CD14-positive monocyte (primary cell): ENCODE data around the gene SLC22A12. TPM values are rescaled to one million over a fixed set of nuclear protein-coding genes. Genes with fewer than 3 reads are reported as not detected.

Experiments used
- DNase-seq, 3 donors: peaks; one replicate each; pipeline ENCODE4 v3.0.0-alpha.2; 2011 to 2022
- H2AFZ ChIP-seq: 2 replicates; pipeline ENCODE4 v1.6.0; 2012; ENCODE audit warnings: mild to moderate bottlenecking, low read depth, low read length, inconsistent platforms; ENCODE audit not compliant: insufficient read depth, poor library complexity, severe bottlenecking
- H3K27ac ChIP-seq, 2 donors: 1 replicate in 1 of 2; 2 replicates in 1 of 2; pipeline ENCODE4 v1.5.1; 2012 to 2013; ENCODE audit warnings: low read length in 2 of 2, control low read depth in 1 of 2, inconsistent platforms in 1 of 2, low read depth in 1 of 2, mild to moderate bottlenecking in 1 of 2
- H3K27me3 ChIP-seq, 2 donors: one replicate each; pipeline versions ENCODE4 v1.6.0 to v1.6.1; 2011 to 2013; ENCODE audit warnings: low read length in 2 of 2; ENCODE audit not compliant: control insufficient read depth in 2 of 2, insufficient read depth in 2 of 2
- H3K36me3 ChIP-seq, 2 donors: replicated peaks in 1 of 2; 1 replicate in 1 of 2; 2 replicates in 1 of 2; pipeline versions ENCODE4 v1.5.1 to v1.6.1; 2012 to 2013; ENCODE audit warnings: low read length in 2 of 2, control low read depth in 1 of 2, inconsistent platforms in 1 of 2, mild to moderate bottlenecking in 1 of 2; ENCODE audit not compliant: insufficient read depth in 2 of 2, control insufficient read depth in 1 of 2
- H3K4me1 ChIP-seq, 2 donors: 1 replicate in 1 of 2; 2 replicates in 1 of 2; pipeline versions ENCODE4 v1.5.1 to v1.6.1; 2012 to 2013; ENCODE audit warnings: low read length in 2 of 2, control low read depth in 1 of 2, inconsistent platforms in 1 of 2, mild to moderate bottlenecking in 1 of 2, moderate library complexity in 1 of 2; ENCODE audit not compliant: insufficient read depth in 2 of 2, control insufficient read depth in 1 of 2
- H3K4me2 ChIP-seq: replicated peaks from 2 replicates; pipeline ENCODE3; 2012; ENCODE audit warnings: low read length, moderate library complexity, mild to moderate bottlenecking; ENCODE audit not compliant: poor library complexity, severe bottlenecking; ENCODE audit errors: extremely low read depth
- H3K4me3 ChIP-seq, 3 experiments: fragments of 200-600 bp in 1 of 3; sonication (generic) in 1 of 3; replicated peaks in 1 of 3; 1 replicate in 2 of 3; 2 replicates in 1 of 3; pipeline ENCODE4 v1.5.1; 2011 to 2013; ENCODE audit warnings: low read length in 3 of 3, mild to moderate bottlenecking in 3 of 3, control low read depth in 2 of 3, low read depth in 2 of 3, inconsistent platforms in 1 of 3, moderate library complexity in 1 of 3
- H3K79me2 ChIP-seq: 2 replicates; pipeline ENCODE4 v1.6.0; 2012; ENCODE audit warnings: mild to moderate bottlenecking, control low read depth, inconsistent platforms, low read length, moderate library complexity; ENCODE audit not compliant: insufficient read depth
- H3K9ac ChIP-seq: 2 replicates; pipeline ENCODE4 v1.6.0; 2017; ENCODE audit warnings: low read length, mild to moderate bottlenecking; ENCODE audit not compliant: insufficient read depth, poor library complexity, severe bottlenecking
- H3K9me3 ChIP-seq, 2 donors: replicated peaks in 1 of 2; 1 replicate in 1 of 2; 2 replicates in 1 of 2; pipeline versions ENCODE4 v1.5.1 to v1.6.1; 2012 to 2013; ENCODE audit warnings: low read length in 2 of 2, control low read depth in 1 of 2; ENCODE audit not compliant: control insufficient read depth in 1 of 2, insufficient read depth in 1 of 2
- H4K20me1 ChIP-seq: 2 replicates; pipeline ENCODE4 v1.6.0; 2012; ENCODE audit warnings: mild to moderate bottlenecking, low read length, control low read depth, moderate library complexity; ENCODE audit not compliant: insufficient read depth
- H3K27ac Mint-ChIP-seq, 7 donors: one replicate each; pipeline ENCODE4 v1.8.0; 2020; ENCODE audit warnings: mild to moderate bottlenecking in 7 of 7, mixed read lengths in 7 of 7, moderate library complexity in 6 of 7, inconsistent platforms in 2 of 7
- H3K27me3 Mint-ChIP-seq, 3 donors: one replicate each; pipeline ENCODE4 v1.8.0; 2021 to 2022; ENCODE audit warnings: low read depth in 3 of 3, mild to moderate bottlenecking in 3 of 3, mixed read lengths in 3 of 3, moderate library complexity in 3 of 3, inconsistent platforms in 1 of 3
- H3K36me3 Mint-ChIP-seq, 2 donors: one replicate each; pipeline ENCODE4 v1.8.0; 2020; ENCODE audit warnings: mixed read lengths in 2 of 2, inconsistent platforms in 1 of 2, mild to moderate bottlenecking in 1 of 2
- H3K4me1 Mint-ChIP-seq: one replicate; pipeline ENCODE4 v1.8.0; 2020; ENCODE audit warnings: mild to moderate bottlenecking, mixed read lengths
- H3K4me3 Mint-ChIP-seq, 2 donors: one replicate each; pipeline ENCODE4 v1.8.0; 2020; ENCODE audit warnings: mild to moderate bottlenecking in 2 of 2, mixed read lengths in 2 of 2, moderate library complexity in 1 of 2
- H3K9me3 Mint-ChIP-seq, 7 donors: one replicate each; pipeline ENCODE4 v1.8.0; 2020 to 2022; ENCODE audit warnings: mixed read lengths in 7 of 7, mild to moderate bottlenecking in 6 of 7, moderate library complexity in 6 of 7, inconsistent platforms in 2 of 7
- CTCF ChIP-seq: fragments of 200-600 bp; IDR thresholded peaks from one replicate; pipeline ENCODE4 v1.8.0; 2022; ENCODE audit warnings: antibody characterized with exemption, mild to moderate bottlenecking
- WGBS: methylation state at CpG from one replicate; pipeline ENCODE4 v1.1.5; 2013; ENCODE audit warnings: missing lambda C conversion rate; ENCODE audit not compliant: insufficient coverage; 5-methylcytosine and 5-hydroxymethylcytosine counted together
- intact Hi-C, 2 donors: fragments of 100-400 bp; cut with micrococcal nuclease; formaldehyde crosslinking; loops; one replicate each; pipeline versions ENCODE4 v1.15.0 to v1.15.1; 2023
- polyA plus RNA-seq, 3 donors: library from polyadenylated mRNA; depleted of rRNA in 1 of 3; unstranded in 2 of 3; stranded (reverse) in 1 of 3; fragments of 300-500 nt in 2 of 3; fragments of >200 nt in 1 of 3; fragmentation: Illumina TruSeq in 2 of 3; gene quantifications; 1 replicate in 2 of 3; 2 replicates in 1 of 3; pipeline ENCODE4 v1.2.3, GENCODE V29; 2012 to 2021

Gene SLC22A12
- polyA plus RNA-seq, 3 donors, result not detected

- H3K27me3 Mint-ChIP-seq, result peaks cover 1 to 3% (median 2%) of the 10 kb centered on the region in 3 donors
- no peak for DNase-seq
- Histone ChIP-seq H3K79me2 (no peaks in the 10 kb centered on the region), H3K9ac (no peak overlapping the region), H3K4me2 (no peak overlapping the region), H3K9me3 (no peaks in the 10 kb centered on the region), H3K4me1 (no peaks in the 10 kb centered on the region), H4K20me1 (no peaks in the 10 kb centered on the region), H3K27ac (no peak overlapping the region), H3K36me3 (no peaks in the 10 kb centered on the region), H3K27me3 (no peaks in the 10 kb centered on the region), H2AFZ (no peak overlapping the region), H3K4me3 (no peak overlapping the region)
- H3K27ac Mint-ChIP-seq, result no peak overlapping the region
- H3K4me1 Mint-ChIP-seq, result no peaks in the 10 kb centered on the region
- TF ChIP-seq CTCF, result no peak
- intact Hi-C loops, result no loop called here
- H3K9me3 Mint-ChIP-seq, result peaks cover 0 to 2% (median 0%) of the 10 kb centered on the region in 7 donors
- 97% methylated on average over 26 of the region's 29 CpGs for WGBS
- no peak overlapping the region for H3K4me3 Mint-ChIP-seq
- no peaks in the 10 kb centered on the region for H3K36me3 Mint-ChIP-seq
These were observed 28.9 kb upstream of the SLC22A12 start for GRCh38 chr11:64561984-64562722.

- H3K27ac Mint-ChIP-seq, result no peak overlapping the region
- 100% methylated on average over 5 of the region's 15 CpGs for WGBS
- H3K4me3 Mint-ChIP-seq, result no peak overlapping the region
- H3K36me3 ChIP-seq, result no peaks in the 10 kb centered on the region
- peaks cover 0 to 2% (median 0%) of the 10 kb centered on the region in 7 donors for H3K9me3 Mint-ChIP-seq
- no peak overlapping the region for H3K9ac ChIP-seq
- no peaks in the 10 kb centered on the region for H3K4me1 Mint-ChIP-seq
- H3K36me3 Mint-ChIP-seq, result no peaks in the 10 kb centered on the region
- no peaks in the 10 kb centered on the region for H3K79me2 ChIP-seq
- H3K27me3 ChIP-seq, result no peaks in the 10 kb centered on the region
- H4K20me1 ChIP-seq, result no peaks in the 10 kb centered on the region
- no peak overlapping the region for H3K27ac ChIP-seq
- peaks cover 1 to 3% (median 2%) of the 10 kb centered on the region in 3 donors for H3K27me3 Mint-ChIP-seq
- H3K9me3 ChIP-seq, result no peaks in the 10 kb centered on the region
- no peak overlapping the region for H3K4me2 ChIP-seq
- DNase-seq, result no peak
- intact Hi-C loops, result no loop called here
- H3K4me3 ChIP-seq, result no peak overlapping the region
- H3K4me1 ChIP-seq, result no peaks in the 10 kb centered on the region
- no peak for TF ChIP-seq CTCF
- H2AFZ ChIP-seq, result no peak overlapping the region
These were observed 28.2 kb upstream of the SLC22A12 start for GRCh38 chr11:64562723-64563351.
